Brain microvascular endothelial cell (primary cell): ENCODE measurements around the gene CYP26B1.

Experiments
- DNase-seq: peaks from one replicate; pipeline ENCODE4 v3.0.0-alpha.2; 2020
- H3K27ac ChIP-seq: fragments of 250-450 bp; sonication (Bioruptor Pico); 2 replicates; pipeline ENCODE4 v1.5.1; 2020; ENCODE audit warnings: mild to moderate bottlenecking, moderate library complexity
- H3K27me3 ChIP-seq: fragments of 250-450 bp; sonication (Bioruptor Pico); replicated peaks from 2 replicates; pipeline ENCODE4 v1.5.1; 2020; ENCODE audit warnings: mild to moderate bottlenecking
- H3K36me3 ChIP-seq: fragments of 250-450 bp; sonication (Bioruptor Pico); replicated peaks from 2 replicates; pipeline ENCODE4 v1.5.1; 2020; ENCODE audit warnings: mild to moderate bottlenecking
- H3K4me3 ChIP-seq: 2 replicates; pipeline ENCODE4 v1.5.1; 2011; ENCODE audit warnings: low read depth, mild to moderate bottlenecking, control low read depth, low read length, moderate library complexity
- in situ Hi-C: cut with HindIII; loops from 2 replicates; pipeline ENCODE4 v1.10.0; 2017; ENCODE audit warnings: low sequenced_read_pairs, low pct_ligation_motif_present
- TF ChIP-seq, protein P1 (sequence below): IDR thresholded peaks from 2 replicates; pipeline ENCODE4 v1.5.1; 2011; ENCODE audit warnings: low read depth, mild to moderate bottlenecking, moderate library complexity, low read length, control low read depth, inconsistent platforms; ENCODE audit errors: missing control alignments

The CYP26B1 gene

DNA sequence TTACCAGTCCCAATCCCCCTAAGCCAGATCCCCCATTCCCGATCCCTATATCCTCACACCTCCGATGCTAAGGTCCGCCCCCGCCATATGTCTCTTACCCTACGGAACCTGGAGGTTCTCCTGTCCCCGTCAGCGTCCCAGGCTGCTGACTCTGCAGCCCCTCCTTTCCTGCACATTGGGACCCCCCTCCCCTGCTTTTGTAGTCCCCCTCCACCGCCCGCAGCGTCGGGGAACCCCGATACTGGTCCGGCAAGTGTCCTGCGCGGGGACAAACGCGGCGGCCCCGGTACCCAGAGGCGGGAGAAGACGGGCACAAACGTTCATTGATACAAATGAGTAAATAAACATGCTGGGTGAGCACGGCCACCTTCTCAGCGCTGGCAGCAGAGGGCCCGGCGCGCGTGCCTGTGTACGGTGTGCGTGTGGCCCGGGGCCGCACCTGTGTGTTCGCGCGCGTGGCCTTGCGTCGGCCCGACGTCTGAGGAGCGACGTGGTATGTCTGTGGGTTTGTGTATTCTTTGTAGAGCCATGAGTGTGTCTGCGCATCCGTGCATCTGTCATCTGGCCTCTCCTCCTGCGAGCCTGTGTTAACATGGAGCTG lies 2.0 kb upstream of the CYP26B1 start:
- Histone ChIP-seq H3K27ac (no peak overlapping the region), H3K27me3 (peaks cover 40% of the 10 kb centered on the region), H3K36me3 (no peaks in the 10 kb centered on the region), H3K4me3 (peak overlapping the region; percentile 15)
- TF ChIP-seq, protein P1, sequence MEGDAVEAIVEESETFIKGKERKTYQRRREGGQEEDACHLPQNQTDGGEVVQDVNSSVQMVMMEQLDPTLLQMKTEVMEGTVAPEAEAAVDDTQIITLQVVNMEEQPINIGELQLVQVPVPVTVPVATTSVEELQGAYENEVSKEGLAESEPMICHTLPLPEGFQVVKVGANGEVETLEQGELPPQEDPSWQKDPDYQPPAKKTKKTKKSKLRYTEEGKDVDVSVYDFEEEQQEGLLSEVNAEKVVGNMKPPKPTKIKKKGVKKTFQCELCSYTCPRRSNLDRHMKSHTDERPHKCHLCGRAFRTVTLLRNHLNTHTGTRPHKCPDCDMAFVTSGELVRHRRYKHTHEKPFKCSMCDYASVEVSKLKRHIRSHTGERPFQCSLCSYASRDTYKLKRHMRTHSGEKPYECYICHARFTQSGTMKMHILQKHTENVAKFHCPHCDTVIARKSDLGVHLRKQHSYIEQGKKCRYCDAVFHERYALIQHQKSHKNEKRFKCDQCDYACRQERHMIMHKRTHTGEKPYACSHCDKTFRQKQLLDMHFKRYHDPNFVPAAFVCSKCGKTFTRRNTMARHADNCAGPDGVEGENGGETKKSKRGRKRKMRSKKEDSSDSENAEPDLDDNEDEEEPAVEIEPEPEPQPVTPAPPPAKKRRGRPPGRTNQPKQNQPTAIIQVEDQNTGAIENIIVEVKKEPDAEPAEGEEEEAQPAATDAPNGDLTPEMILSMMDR = no peak
- no peak for DNase-seq
- in situ Hi-C loops = no loop called here

DNA sequence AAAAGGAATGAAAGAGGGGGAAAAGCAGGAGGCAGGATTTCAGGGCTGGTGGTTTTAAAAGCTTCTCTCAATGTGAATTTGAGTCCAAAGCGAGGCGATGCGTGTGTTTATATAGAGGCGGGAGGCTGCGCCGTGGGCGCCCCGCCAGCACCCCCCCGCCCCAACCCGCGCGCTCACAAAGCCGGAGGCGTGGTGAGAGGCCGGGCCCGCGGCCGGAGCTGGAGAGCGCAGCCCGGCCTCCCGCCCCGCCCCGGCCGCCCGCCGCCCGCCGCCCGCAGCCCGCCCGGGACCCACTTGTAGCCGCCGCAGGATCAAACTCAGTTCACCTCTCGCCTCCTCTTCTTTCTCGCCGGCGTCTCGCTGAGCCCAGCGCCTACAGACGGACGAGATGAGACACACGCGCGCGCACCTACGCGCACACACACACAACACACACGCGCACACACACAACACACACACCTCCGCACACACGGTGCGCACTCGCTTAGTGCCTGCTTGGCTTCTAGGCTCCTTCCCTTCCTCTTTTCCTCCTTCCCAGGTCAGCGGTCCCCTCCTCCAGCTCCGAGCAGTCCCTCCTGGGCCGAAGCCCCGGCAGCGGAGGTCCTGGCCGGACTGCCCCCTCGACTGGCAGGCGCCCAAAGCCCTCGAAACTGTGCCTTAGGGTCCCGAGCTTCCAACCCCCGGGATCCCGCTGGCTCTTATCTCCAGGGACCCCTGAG lies 1.3 kb upstream of the CYP26B1 start:
- TF ChIP-seq, protein P1 = no peak
- H3K27ac ChIP-seq = no peak overlapping the region
- no peaks in the 10 kb centered on the region for H3K36me3 ChIP-seq
- peaks cover 41% of the 10 kb centered on the region for H3K27me3 ChIP-seq
- DNase-seq = no peak
- H3K4me3 ChIP-seq = peak overlapping the region; percentile 49
- in situ Hi-C loops = no loop called here

DNA sequence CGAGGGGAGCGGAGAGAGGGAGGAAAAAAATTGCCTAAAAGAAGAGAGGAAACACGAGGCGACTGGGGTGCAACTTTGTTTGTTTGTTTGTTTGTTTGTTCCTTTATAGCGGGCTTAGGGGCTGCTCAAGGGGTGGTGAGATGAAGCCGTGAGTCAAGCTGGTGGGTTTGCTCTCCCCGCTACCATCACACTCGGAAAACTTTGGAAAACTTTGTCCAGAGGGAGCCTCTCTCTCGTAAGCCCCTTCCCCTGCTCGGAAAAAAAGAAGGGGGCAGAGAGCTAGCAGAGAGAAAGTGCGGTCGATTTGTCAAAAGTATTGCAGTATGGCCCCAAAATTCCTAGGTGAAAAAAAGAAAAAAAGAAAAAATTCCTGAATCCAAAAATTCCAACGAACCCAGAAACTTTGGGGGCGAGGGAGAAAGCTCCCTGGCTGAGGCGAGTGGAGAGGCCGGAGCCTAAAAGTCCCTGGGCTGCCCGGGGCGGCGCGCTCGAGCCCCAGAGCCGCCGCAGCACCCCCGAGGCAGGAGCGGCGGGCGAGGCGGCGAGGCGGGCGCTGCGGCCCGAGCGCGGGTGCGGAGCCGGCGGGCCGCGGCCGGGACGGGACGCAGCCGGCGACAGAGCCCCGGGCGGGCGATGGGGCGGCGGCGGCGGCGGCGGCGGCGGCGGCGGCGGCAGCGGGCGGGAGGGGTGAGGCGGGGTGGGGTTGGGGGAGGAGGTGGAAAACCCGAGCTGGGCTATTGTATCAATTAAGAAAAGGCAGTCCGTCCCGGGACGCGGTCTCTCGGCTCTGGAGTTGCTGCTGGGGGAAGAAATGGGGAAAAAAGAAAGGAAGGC lies 558 bp upstream of the CYP26B1 start:
- Histone ChIP-seq H3K27ac (no peak overlapping the region), H3K4me3 (peak overlapping the region; percentile 49), H3K27me3 (peaks cover 46% of the 10 kb centered on the region), H3K36me3 (no peaks in the 10 kb centered on the region)
- in situ Hi-C loops = no loop called here
- TF ChIP-seq, protein P1 = no peak
- DNase-seq = no peak

DNA sequence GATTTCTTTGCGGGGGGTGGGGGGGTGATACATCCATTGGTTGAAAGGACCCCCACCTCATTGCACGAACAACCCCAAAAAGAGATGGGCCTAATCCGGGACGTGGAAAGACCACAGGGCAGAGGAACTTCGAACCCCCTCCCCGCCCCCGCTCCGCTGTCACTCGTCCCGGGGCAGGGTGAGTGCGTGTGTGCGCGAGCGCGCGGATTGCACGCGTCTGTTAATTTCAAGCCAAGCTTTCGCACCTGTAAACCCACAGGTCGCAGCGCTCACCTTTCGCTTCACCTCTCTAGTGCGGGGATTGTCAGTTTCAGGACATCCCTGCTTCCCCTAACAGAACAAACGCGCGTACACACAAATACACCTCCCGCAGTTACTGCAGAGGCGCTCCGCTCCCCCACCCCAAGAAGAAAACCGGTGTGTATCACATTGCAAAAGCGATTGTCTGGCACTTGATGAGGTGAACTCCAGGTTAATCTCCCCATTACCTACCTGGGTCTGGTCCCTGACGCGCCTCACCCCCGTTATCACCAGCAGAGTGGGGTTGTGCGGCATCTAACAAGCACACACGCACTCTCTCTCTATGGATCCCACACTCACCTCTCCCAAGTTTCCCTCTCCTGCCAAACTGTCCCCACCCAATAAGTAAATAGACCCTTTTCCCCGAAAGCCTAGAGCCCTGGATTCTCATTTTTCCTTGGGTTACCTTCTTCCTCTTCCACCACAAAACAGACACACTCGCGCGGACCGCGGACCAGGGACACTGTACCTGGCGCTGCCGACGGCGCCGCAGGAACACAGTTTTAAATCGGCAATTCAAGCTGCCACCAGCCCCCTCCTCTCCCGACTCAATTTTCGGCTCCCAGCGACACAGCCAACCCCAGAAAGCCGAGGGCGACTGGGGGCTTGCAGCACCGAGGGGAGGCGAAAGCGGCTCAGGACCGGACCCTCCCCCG lies 1.0 kb downstream of the CYP26B1 start:
- Histone ChIP-seq H3K4me3 (no peak overlapping the region), H3K27me3 (peaks cover 49% of the 10 kb centered on the region), H3K36me3 (no peaks in the 10 kb centered on the region), H3K27ac (no peak overlapping the region)
- no peak for DNase-seq
- in situ Hi-C loops = no loop called here
- TF ChIP-seq, protein P1 = no peak

DNA sequence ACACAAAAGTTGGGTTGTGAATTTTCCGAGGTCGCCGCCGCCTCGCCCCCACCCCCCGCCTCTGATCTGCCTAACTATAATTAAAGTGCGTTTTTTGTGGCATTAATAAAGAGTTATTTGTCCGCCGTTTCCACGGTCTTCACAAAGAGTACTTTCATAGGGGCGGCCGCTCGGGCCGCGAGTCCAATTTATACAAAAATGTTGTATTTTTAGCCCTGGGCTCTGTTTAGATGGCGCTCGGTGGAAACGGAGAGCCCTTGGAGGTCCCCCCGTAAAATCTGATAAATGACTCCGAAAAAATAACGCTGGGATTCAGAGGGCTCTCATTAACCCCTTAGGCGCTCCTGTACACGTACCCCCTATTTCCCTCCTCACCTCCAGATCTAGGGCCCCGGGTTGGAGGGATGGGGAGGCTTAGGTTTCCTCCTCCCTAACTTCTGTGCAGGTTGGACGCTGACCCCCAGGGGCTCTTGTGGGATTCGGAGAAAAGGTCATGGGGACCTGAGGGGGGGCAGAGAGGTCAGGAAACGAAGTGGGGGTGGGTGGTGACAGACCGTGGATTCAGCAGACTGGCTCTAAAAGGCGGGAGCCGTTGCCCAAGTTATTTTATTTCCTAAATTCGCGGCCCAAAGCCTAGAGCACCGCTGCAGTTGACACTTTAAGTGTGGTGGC lies 1.9 kb downstream of the CYP26B1 start:
- H3K27me3 ChIP-seq = peaks cover 49% of the 10 kb centered on the region
- H3K36me3 ChIP-seq = no peaks in the 10 kb centered on the region
- H3K4me3 ChIP-seq = no peak overlapping the region
- DNase-seq = no peak
- TF ChIP-seq, protein P1 = no peak
- no peak overlapping the region for H3K27ac ChIP-seq
- in situ Hi-C loops = no loop called here
